KOPT-K1 (cell line): Measurements from ENCODE around the gene IMPDH2.

Source experiments
- H3K27ac ChIP-seq: fragments of 200-600 bp; sonication (generic); 2 replicates; pipeline ENCODE4 v1.5.1; 2016; ENCODE audit warnings: antibody characterized with exemption, mild to moderate bottlenecking, low read depth, low read length; ENCODE audit not compliant: poor library complexity, severe bottlenecking
- H3K36me3 ChIP-seq: fragments of 200-600 bp; sonication (generic); 2 replicates; pipeline ENCODE4 v1.5.1; 2017; ENCODE audit warnings: antibody characterized with exemption, mild to moderate bottlenecking, low read length, moderate library complexity; ENCODE audit not compliant: insufficient read depth
- H3K9me3 ChIP-seq: fragments of 200-600 bp; sonication (generic); 2 replicates; pipeline ENCODE4 v1.5.1; 2017; ENCODE audit warnings: antibody characterized with exemption, low read length, mild to moderate bottlenecking; ENCODE audit not compliant: insufficient read depth, poor library complexity, severe bottlenecking

The IMPDH2 gene

GRCh38 chr3:49028673-49029562 is at the start of gene IMPDH2:
IMPDH2 (minus strand) TSS chr3:49029398; CDS start chr3:49029350, 48 bp downstream.
- Histone ChIP-seq H3K27ac (peak within 1 kb of the TSS; percentile 80), H3K9me3 (no peaks in the 10 kb centered on the region), H3K36me3 (peaks cover 89% of the 10 kb centered on the region)

DNA sequence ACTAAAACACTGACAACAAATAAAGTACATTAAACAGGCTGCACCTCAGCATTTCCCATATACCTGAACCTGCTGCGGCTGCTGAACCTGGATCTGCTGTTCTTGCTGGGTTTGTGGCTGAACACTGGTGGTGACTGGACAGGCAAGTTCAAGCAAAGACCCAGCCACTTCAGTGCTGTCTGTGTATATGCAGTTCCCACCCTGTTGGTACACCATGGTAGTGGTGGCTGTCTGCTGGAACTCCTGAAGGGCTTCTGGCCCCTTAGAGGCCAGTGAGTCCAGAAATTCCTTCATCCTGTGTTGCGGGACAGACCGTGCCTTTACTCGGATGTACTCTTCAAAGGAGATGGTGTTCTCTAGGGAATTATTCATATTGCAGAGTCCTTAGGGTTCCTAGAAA is 47.4 kb upstream of the IMPDH2 start:
- Histone ChIP-seq H3K27ac (no peak overlapping the region), H3K36me3 (peaks cover 87% of the 10 kb centered on the region), H3K9me3 (no peaks in the 10 kb centered on the region)

GRCh38 chr3:49076116-49076515 is 46.9 kb upstream of the IMPDH2 start:
- H3K36me3 ChIP-seq: peaks cover 88% of the 10 kb centered on the region
- H3K27ac ChIP-seq: no peak overlapping the region
- no peaks in the 10 kb centered on the region for H3K9me3 ChIP-seq

DNA sequence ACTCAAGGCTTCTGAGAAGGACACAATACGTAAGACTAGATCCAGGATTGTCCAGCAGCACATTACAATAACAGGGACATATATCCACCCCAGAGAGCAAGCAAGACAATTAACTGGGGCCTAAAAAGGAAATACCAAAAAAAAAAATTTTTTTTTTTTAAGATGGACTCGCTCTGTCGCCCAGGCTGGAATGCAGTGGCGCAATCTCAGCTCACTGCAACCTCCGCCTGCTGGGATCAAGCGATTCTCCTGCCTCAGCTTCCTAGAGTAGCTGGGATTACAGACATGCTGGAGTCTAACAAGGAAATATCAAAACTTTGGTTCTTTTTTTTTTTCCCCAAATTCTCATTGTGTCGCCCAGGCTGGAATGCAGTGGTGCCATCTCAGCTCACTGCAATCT is 28.8 kb upstream of the IMPDH2 start:
- H3K36me3 ChIP-seq: peaks cover 97% of the 10 kb centered on the region
- no peaks in the 10 kb centered on the region for H3K9me3 ChIP-seq
- H3K27ac ChIP-seq: no peak overlapping the region

DNA sequence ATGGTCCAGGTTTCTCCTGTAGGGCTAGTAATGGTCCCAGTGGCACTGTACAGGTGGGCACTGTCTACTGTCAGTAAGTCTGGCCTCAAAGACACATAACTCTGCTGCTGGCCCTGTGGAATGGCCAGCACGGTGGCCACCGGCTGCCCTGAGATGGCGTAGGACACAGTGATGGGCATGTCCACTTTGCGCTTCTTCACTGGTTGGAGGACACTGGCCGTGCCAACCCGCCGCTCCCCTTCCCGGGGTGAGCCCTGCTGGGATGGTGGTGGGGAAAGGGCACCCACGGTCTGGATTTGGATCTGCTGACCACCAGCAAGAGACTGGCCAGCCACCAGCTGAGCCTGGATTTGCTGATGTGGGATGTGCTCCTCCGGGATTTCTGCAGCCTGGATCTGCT is 28.1 kb upstream of the IMPDH2 start:
- H3K27ac ChIP-seq: no peak overlapping the region
- H3K9me3 ChIP-seq: no peaks in the 10 kb centered on the region
- peaks cover 97% of the 10 kb centered on the region for H3K36me3 ChIP-seq

- Histone ChIP-seq H3K9me3 (no peaks in the 10 kb centered on the region), H3K36me3 (peaks cover 92% of the 10 kb centered on the region), H3K27ac (no peak overlapping the region)
Observed at GRCh38 chr3:49054344-49054862, 25.2 kb upstream of the IMPDH2 start.

DNA sequence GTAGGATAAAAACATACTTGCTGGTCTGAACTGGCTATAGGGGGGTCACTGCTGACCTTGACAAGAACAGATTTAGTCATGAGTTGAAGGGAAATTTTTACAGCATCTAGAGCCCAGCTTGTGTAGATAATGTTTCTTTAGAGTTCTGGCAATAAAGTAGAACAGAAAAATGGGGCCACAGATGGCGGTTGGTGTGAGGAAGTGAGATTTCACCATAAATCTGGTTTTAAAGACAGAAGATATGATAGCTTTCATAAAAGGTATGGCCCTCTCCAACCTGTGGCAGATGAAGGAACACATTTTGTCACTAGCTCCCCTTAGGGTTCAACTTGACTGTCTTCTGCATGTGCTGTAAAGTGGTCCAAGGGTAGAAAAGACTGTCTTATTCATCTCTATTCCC is 24.3 kb upstream of the IMPDH2 start:
- H3K27ac ChIP-seq: no peak overlapping the region
- H3K36me3 ChIP-seq: peaks cover 91% of the 10 kb centered on the region
- no peaks in the 10 kb centered on the region for H3K9me3 ChIP-seq

GRCh38 chr3:49035281-49035680 is 6.1 kb upstream of the IMPDH2 start:
- H3K36me3 ChIP-seq: peaks cover 87% of the 10 kb centered on the region
- H3K27ac ChIP-seq: no peak overlapping the region
- no peaks in the 10 kb centered on the region for H3K9me3 ChIP-seq

- no peak overlapping the region for H3K27ac ChIP-seq
- peaks cover 87% of the 10 kb centered on the region for H3K36me3 ChIP-seq
- H3K9me3 ChIP-seq: no peaks in the 10 kb centered on the region
Observed at GRCh38 chr3:49034650-49035049, 5.5 kb upstream of the IMPDH2 start.

GRCh38 chr3:49032646-49033304 is 3.6 kb upstream of the IMPDH2 start:
- no peak overlapping the region for H3K27ac ChIP-seq
- peaks cover 88% of the 10 kb centered on the region for H3K36me3 ChIP-seq
- no peaks in the 10 kb centered on the region for H3K9me3 ChIP-seq

DNA sequence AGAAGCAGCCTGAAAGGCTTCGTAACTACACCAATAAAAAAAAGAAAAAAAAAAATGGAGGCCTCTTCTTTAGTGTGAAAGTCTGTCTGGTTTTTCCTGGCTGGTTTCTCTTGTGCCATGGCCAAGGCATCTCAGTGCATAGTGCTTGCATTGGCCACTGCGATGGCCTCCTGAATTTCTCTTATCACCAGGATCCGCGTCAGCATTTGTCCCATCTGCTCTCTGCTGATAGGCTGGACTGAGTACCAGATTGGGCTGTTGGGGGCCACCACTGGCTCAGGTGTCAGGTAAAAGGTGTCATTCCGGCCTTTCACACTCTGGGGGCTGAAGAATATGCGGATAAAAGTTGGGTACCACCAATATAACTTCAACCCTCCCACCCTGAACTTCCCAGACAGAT is 1.1 kb upstream of the IMPDH2 start:
- Histone ChIP-seq H3K9me3 (no peaks in the 10 kb centered on the region), H3K36me3 (peaks cover 89% of the 10 kb centered on the region), H3K27ac (no peak overlapping the region)

DNA sequence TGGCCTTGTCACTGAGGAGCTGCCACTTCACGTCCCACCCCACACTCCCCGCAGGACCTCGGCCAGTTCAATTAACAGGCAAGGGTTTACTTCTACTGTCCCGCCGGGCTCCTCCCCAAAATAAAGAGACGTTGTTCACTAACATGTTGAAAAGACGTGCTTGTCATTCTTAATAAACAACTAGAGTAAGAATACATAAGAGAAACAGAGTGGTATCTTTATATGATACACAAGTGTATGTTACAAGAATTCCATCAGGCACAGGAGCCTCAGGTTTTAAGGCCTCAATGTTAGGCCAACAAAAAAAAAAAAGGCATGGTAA is 326 bp upstream of the IMPDH2 start:
- H3K9me3 ChIP-seq: no peaks in the 10 kb centered on the region
- peaks cover 89% of the 10 kb centered on the region for H3K36me3 ChIP-seq
- peak overlapping the region; percentile 80 for H3K27ac ChIP-seq

DNA sequence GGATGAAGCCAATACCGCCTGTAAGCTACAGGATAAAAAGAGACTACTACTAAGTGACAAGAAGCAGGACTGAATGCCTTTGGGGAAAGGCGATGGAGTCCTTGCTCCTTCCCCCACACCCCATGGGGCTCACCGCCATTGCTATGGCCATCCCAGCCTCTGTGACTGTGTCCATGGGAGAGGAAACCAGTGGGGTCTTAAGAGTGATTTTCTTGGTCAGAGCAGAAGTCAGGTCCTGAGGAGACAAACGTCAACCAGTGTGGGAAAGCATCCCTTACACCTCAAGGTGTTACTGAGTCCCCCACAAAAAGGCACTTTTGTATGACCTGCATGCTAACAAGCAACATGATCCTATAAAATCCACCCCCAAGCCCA is 913 bp downstream of the IMPDH2 start:
- Histone ChIP-seq H3K36me3 (peaks cover 91% of the 10 kb centered on the region), H3K27ac (peak overlapping the region; percentile 80), H3K9me3 (no peaks in the 10 kb centered on the region)

DNA sequence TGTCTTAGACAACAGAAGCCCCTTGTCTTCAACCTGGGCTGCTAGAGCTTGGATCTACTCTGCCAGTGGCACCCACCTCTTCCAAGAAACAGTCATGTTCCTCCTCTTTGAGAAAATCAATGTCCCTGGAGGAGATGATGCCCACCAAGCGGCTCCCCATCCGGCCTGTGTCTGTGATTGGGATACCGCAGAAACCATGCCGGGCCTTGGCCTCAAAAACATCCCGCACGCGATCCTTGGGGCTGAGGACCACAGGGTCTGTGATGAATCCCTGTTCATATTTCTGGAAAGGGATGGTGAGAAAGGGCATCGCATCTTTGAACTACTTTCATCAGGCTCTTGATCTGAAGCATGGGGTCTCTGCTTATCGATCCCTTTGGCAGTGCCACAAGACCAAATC is 1.6 kb downstream of the IMPDH2 start:
- Histone ChIP-seq H3K36me3 (peaks cover 89% of the 10 kb centered on the region), H3K27ac (peak overlapping the region; percentile 80), H3K9me3 (no peaks in the 10 kb centered on the region)

DNA sequence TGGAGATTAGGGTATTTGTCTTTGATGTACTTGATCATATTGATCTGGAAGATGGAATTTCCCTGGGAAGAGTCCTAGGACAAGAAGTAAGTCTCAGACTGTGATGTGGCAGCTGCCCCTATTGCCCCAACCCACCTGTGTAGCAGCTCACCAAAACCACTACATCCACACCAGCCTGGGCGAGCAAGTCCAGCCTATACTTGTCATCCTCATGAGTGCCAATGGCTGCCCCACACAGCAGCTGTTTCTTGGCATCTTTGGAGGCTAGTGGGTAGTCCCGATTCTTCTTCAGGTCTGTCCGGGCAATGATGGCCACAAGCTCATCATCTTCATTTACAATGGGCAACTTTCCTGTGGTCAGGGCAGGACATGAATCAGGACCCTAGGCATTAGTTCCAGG is 2.7 kb downstream of the IMPDH2 start:
- Histone ChIP-seq H3K9me3 (no peaks in the 10 kb centered on the region), H3K27ac (no peak overlapping the region), H3K36me3 (peaks cover 78% of the 10 kb centered on the region)
